ENCODE measurements around the gene SLC33A1. TPM values are rescaled to one million over a fixed set of nuclear protein-coding genes. Genes with fewer than 3 reads are reported as not detected.

Gene SLC33A1
- total RNA-seq, 6 donors from 2014 or later: 12.6 to 43.3 (median 31.1) TPM

DNA sequence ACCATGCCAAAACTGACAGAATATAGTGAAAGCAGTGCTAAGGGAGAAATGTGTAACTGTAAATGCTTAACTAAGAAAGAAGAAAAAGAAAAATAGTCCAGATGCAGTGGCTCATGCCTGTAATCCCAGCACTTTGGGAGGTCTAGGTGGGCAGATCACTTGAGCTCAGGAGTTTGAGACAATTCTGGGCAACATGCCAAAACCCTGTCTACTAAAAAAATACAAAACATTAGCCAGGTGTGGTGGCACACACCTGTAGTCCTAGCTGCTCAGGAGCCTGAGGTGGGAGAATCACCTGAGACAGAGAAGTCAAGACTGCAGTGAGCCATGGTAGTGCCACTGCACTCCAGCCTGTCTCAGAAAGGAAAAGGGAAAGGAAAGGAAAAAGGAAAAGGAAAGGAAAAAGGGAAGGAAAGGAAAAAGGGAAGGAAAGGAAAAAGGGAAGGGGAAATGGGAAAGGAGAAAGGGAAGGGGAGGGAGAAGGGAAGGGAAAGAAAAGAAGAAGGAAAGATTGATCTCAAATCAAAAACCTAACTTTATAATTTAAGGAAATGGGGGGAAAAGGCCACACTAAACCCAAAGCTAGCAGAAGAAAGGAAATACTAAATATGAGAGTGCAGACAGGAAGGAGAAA lies 68.4 kb downstream of the SLC33A1 start:
- Histone ChIP-seq H3K9me3 (peaks cover 0 to 12% (median 5%) of the 10 kb centered on the region in 4 donors), H3K4me1 (no peaks in the 10 kb centered on the region), H3K27ac (no peak overlapping the region), H3K4me3 (no peak overlapping the region), H3K36me3 (peaks cover 0 to 15% (median 0%) of the 10 kb centered on the region in 4 donors), H3K27me3 (no peaks in the 10 kb centered on the region)
- ATAC-seq (ENCODE audit: low FRiP score in 2 of 2) (no peak), DNase-seq (no peak)
- TF ChIP-seq EP300 (IDR thresholded peaks at IDR 0.05) (no peak), POLR2AphosphoS5 (IDR thresholded peaks at IDR 0.05) (no peak), POLR2A (IDR thresholded peaks at IDR 0.05) (no peak)
- TF ChIP-seq, protein P1, sequence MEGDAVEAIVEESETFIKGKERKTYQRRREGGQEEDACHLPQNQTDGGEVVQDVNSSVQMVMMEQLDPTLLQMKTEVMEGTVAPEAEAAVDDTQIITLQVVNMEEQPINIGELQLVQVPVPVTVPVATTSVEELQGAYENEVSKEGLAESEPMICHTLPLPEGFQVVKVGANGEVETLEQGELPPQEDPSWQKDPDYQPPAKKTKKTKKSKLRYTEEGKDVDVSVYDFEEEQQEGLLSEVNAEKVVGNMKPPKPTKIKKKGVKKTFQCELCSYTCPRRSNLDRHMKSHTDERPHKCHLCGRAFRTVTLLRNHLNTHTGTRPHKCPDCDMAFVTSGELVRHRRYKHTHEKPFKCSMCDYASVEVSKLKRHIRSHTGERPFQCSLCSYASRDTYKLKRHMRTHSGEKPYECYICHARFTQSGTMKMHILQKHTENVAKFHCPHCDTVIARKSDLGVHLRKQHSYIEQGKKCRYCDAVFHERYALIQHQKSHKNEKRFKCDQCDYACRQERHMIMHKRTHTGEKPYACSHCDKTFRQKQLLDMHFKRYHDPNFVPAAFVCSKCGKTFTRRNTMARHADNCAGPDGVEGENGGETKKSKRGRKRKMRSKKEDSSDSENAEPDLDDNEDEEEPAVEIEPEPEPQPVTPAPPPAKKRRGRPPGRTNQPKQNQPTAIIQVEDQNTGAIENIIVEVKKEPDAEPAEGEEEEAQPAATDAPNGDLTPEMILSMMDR (IDR thresholded peaks at IDR 0.05): no peak

DNA sequence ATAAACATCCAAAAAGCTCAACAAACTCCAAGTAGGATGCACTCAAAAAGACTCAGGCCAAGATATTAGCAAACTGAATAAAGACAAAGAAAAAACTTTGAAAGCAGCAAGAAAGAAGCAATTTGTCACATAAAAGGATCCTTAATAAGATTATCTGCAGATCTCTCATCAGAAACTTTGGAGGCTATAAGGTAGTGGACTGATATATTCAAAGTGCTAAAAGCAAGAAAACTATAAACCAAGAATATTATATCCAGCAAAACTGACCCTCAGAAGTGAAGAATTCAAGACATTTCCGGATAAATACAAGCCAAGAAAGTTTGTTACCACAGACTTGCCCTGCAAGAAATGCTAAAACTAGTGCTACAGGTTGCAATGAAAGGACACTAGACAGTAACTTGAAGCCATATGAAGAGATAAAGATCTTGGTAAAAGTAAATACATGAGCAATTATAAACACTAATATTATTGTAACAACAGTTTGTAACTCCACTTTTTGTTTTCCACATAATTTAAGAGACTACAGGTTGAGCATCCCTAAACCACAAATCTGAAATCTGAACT lies 71.8 kb downstream of the SLC33A1 start:
- H3K4me3 ChIP-seq: no peak overlapping the region
- peaks cover 0 to 12% (median 5%) of the 10 kb centered on the region in 4 donors for H3K9me3 ChIP-seq
- DNase-seq (no peak), ATAC-seq (ENCODE audit: low FRiP score in 2 of 2) (no peak)
- H3K4me1 ChIP-seq: no peaks in the 10 kb centered on the region
- H3K36me3 ChIP-seq: peaks cover 0 to 15% (median 0%) of the 10 kb centered on the region in 4 donors
- 91 to 100% methylated on average over 1 of the region's 1 CpG for WGBS, 2 donors
- H3K27me3 ChIP-seq: no peaks in the 10 kb centered on the region
- TF ChIP-seq POLR2AphosphoS5 (IDR thresholded peaks at IDR 0.05): no peak
- no peak for TF ChIP-seq EP300 (IDR thresholded peaks at IDR 0.05)
- TF ChIP-seq POLR2A (IDR thresholded peaks at IDR 0.05): no peak
- TF ChIP-seq, protein P1 (IDR thresholded peaks at IDR 0.05): no peak
- H3K27ac ChIP-seq: no peak overlapping the region

DNA sequence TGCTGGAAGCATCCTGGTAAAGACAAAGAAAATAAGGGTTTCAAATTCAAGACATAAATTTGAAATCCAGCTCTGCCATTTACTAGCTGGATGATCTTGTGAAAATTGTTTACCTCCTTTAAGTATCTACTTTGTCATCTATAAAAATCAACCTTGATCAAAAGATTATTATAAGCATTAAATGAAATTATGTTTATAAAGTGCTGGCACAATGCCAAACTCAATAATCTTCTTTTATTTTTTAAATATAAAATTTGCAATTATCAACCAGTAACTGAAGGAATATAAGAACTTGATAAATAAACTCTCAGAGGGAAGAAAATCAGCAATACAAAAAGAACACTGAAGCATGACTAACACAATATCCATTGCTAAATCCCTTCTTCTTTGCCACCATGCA lies 73.9 kb downstream of the SLC33A1 start:
- Histone ChIP-seq H3K27ac (no peak overlapping the region), H3K27me3 (no peaks in the 10 kb centered on the region), H3K4me1 (no peaks in the 10 kb centered on the region), H3K36me3 (peaks cover 0 to 15% (median 0%) of the 10 kb centered on the region in 4 donors), H3K4me3 (no peak overlapping the region), H3K9me3 (peaks cover 0 to 12% (median 5%) of the 10 kb centered on the region in 4 donors)
- no peak for TF ChIP-seq POLR2A (IDR thresholded peaks at IDR 0.05)
- TF ChIP-seq, protein P1 (IDR thresholded peaks at IDR 0.05): no peak
- TF ChIP-seq POLR2AphosphoS5 (IDR thresholded peaks at IDR 0.05): no peak
- TF ChIP-seq EP300 (IDR thresholded peaks at IDR 0.05): no peak
- ATAC-seq (ENCODE audit: low FRiP score in 2 of 2): no peak
- no peak for DNase-seq

DNA sequence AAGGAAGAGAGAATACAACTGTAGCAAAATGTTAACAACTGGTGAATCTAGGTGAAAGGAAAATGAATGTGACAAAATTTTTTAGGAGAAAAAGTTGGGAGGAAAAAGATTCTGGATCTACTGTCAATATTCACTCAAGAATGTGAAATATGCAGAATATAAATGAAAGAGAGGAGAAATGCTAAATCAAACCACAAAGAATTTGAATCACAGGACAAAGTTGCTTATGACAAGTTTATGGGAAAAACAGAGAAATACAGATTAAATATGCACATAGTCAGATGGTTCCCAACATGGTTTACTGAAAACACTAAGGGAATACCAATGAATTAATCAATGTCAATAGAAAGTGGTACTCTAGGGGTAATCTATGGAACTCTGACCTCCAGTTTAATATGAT lies 75.8 kb downstream of the SLC33A1 start:
- Histone ChIP-seq H3K9me3 (peaks cover 0 to 12% (median 5%) of the 10 kb centered on the region in 4 donors), H3K27me3 (no peaks in the 10 kb centered on the region), H3K27ac (no peak overlapping the region), H3K36me3 (peaks cover 0 to 11% (median 0%) of the 10 kb centered on the region in 4 donors), H3K4me1 (no peaks in the 10 kb centered on the region), H3K4me3 (no peak overlapping the region)
- DNase-seq (no peak), ATAC-seq (ENCODE audit: low FRiP score in 2 of 2) (no peak)
- TF ChIP-seq EP300 (IDR thresholded peaks at IDR 0.05) (no peak), POLR2AphosphoS5 (IDR thresholded peaks at IDR 0.05) (no peak), POLR2A (IDR thresholded peaks at IDR 0.05) (no peak)
- TF ChIP-seq, protein P1 (IDR thresholded peaks at IDR 0.05): no peak

DNA sequence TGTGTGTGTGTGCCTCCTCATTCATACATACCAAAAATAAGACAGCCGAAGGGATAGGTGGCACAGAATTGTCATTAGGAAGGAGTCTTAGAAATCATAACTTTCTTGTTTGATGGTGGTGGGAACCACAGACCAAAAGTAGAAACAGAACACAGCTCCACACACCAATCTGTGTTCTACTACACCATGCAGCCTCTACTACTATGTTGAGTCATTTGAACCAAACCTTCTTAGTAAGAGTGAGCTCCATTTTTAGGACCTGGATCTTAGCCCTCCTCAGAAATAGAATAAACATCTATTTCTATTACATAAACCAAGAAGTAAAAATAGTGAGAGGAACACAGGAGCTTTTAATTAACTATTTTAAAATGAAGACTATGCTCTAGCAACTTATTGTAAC lies 81.4 kb downstream of the SLC33A1 start:
- Histone ChIP-seq H3K4me1 (no peaks in the 10 kb centered on the region), H3K36me3 (peaks cover 0 to 4% (median 1%) of the 10 kb centered on the region in 4 donors), H3K9me3 (peaks cover 0 to 4% (median 0%) of the 10 kb centered on the region in 4 donors), H3K27me3 (no peaks in the 10 kb centered on the region), H3K4me3 (no peak overlapping the region), H3K27ac (no peak overlapping the region)
- no peak for DNase-seq
- TF ChIP-seq EP300 (IDR thresholded peaks at IDR 0.05) (no peak), POLR2AphosphoS5 (IDR thresholded peaks at IDR 0.05) (no peak), POLR2A (IDR thresholded peaks at IDR 0.05) (no peak)
- TF ChIP-seq, protein P1 (IDR thresholded peaks at IDR 0.05): no peak
- ATAC-seq (ENCODE audit: low FRiP score in 2 of 2): no peak
- WGBS, 2 donors: 100% methylated on average over 1 of the region's 1 CpG

Data from upper lobe of left lung (tissue), 6 donors.